GM15510 (cell line): Measurements from ENCODE around the gene MAGI1.

Experiments
- POLR2A ChIP-seq: IDR thresholded peaks from 3 replicates; pipeline ENCODE4 v1.6.1; 2011; ENCODE audit warnings: borderline replicate concordance; ENCODE audit not compliant: insufficient read length; ENCODE audit errors: extremely low read depth

MAGI1 gene

GRCh38 chr3:65776081-65776480 is 262.6 kb downstream of the MAGI1 start:
- TF ChIP-seq POLR2A: no peak

GRCh38 chr3:65772758-65773157 is 266.0 kb downstream of the MAGI1 start:
- no peak for TF ChIP-seq POLR2A

GRCh38 chr3:65767551-65767950 is 271.2 kb downstream of the MAGI1 start:
- TF ChIP-seq POLR2A: no peak

- no peak for TF ChIP-seq POLR2A
These were observed 276.5 kb downstream of the MAGI1 start for GRCh38 chr3:65762235-65762580.

- no peak for TF ChIP-seq POLR2A
These were observed 277.1 kb downstream of the MAGI1 start for GRCh38 chr3:65761446-65762234.

- TF ChIP-seq POLR2A: no peak
These were observed 279.7 kb downstream of the MAGI1 start for GRCh38 chr3:65758876-65759598.

GRCh38 chr3:65758438-65758837 is 280.3 kb downstream of the MAGI1 start:
- no peak for TF ChIP-seq POLR2A

GRCh38 chr3:65752636-65753035 is 286.1 kb downstream of the MAGI1 start:
- no peak for TF ChIP-seq POLR2A

- no peak for TF ChIP-seq POLR2A
These were observed 287.5 kb downstream of the MAGI1 start for GRCh38 chr3:65751123-65751700.

GRCh38 chr3:65749066-65749465 is 289.7 kb downstream of the MAGI1 start:
- no peak for TF ChIP-seq POLR2A

GRCh38 chr3:65748326-65748725 is 290.4 kb downstream of the MAGI1 start:
- no peak for TF ChIP-seq POLR2A

- no peak for TF ChIP-seq POLR2A
These were observed 291.9 kb downstream of the MAGI1 start for GRCh38 chr3:65746848-65747247.

GRCh38 chr3:65745306-65745705 is 293.4 kb downstream of the MAGI1 start:
- no peak for TF ChIP-seq POLR2A

GRCh38 chr3:65742914-65743313 is 295.8 kb downstream of the MAGI1 start:
- no peak for TF ChIP-seq POLR2A

- TF ChIP-seq POLR2A: no peak
These were observed 297.2 kb downstream of the MAGI1 start for GRCh38 chr3:65741540-65741939.
